KMS-11 (cell line): ENCODE data around the gene VAV2.

Experiments
- H2AFZ ChIP-seq: fragments of 200-600 bp; sonication (generic); 2 replicates; pipeline ENCODE4 v1.6.1; 2016; ENCODE audit warnings: antibody characterized with exemption, mixed run types, low read depth
- H3K27ac ChIP-seq: fragments of 200-600 bp; sonication (generic); 2 replicates; pipeline ENCODE4 v1.6.1; 2016; ENCODE audit warnings: mild to moderate bottlenecking, mixed run types
- H3K27me3 ChIP-seq: fragments of 200-600 bp; sonication (generic); 2 replicates; pipeline ENCODE4 v1.6.1; 2017; ENCODE audit warnings: mild to moderate bottlenecking, low read depth, mixed run types, moderate library complexity; ENCODE audit not compliant: insufficient read depth
- H3K36me3 ChIP-seq: fragments of 200-600 bp; sonication (generic); 2 replicates; pipeline ENCODE4 v1.6.1; 2017; ENCODE audit warnings: mild to moderate bottlenecking, mixed run types; ENCODE audit not compliant: insufficient read depth
- H3K4me1 ChIP-seq: fragments of 200-600 bp; sonication (generic); 2 replicates; pipeline ENCODE4 v1.6.1; 2016; ENCODE audit warnings: mild to moderate bottlenecking, low read depth, mixed run types; ENCODE audit not compliant: poor library complexity, severe bottlenecking
- H3K4me2 ChIP-seq: fragments of 200-600 bp; sonication (generic); 2 replicates; pipeline ENCODE4 v1.7.0; 2016; ENCODE audit warnings: mild to moderate bottlenecking, mixed run types
- H3K4me3 ChIP-seq: fragments of 200-600 bp; sonication (generic); IDR thresholded peaks from 2 replicates; pipeline ENCODE4 v1.6.1; 2017; ENCODE audit warnings: low read depth, low read length, mixed read lengths; ENCODE audit not compliant: insufficient read depth
- H3K79me2 ChIP-seq: fragments of 200-600 bp; sonication (generic); 2 replicates; pipeline ENCODE4 v1.6.1; 2016; ENCODE audit warnings: low read depth, mixed run types; ENCODE audit not compliant: insufficient read depth
- H3K9ac ChIP-seq: fragments of 200-600 bp; sonication (generic); 2 replicates; pipeline ENCODE4 v1.6.1; 2016; ENCODE audit warnings: mild to moderate bottlenecking, mixed run types
- H4K20me1 ChIP-seq: fragments of 200-600 bp; sonication (generic); 2 replicates; pipeline ENCODE4 v1.6.1; 2016; ENCODE audit warnings: mild to moderate bottlenecking, mixed run types; ENCODE audit not compliant: insufficient read depth
- CTCF ChIP-seq: fragments of 200-600 bp; sonication (generic); conservative IDR thresholded peaks from 2 replicates; pipeline ENCODE4 v1.6.1; 2017; ENCODE audit warnings: low read depth, mild to moderate bottlenecking, antibody characterized with exemption, low read length, moderate library complexity, mixed read lengths

Gene VAV2

GRCh38 chr9:133906932-133907910 lies 84.9 kb downstream of the VAV2 start:
- Histone ChIP-seq H3K9ac (no peak overlapping the region), H3K4me1 (no peaks in the 10 kb centered on the region), H3K36me3 (no peaks in the 10 kb centered on the region), H4K20me1 (no peaks in the 10 kb centered on the region), H3K4me2 (no peak overlapping the region), H3K27me3 (no peaks in the 10 kb centered on the region), H3K27ac (no peak overlapping the region), H3K4me3 (no peak overlapping the region), H3K79me2 (no peaks in the 10 kb centered on the region), H2AFZ (no peak overlapping the region)
- no peak for TF ChIP-seq CTCF

GRCh38 chr9:133906218-133906617 lies 85.9 kb downstream of the VAV2 start:
- Histone ChIP-seq H3K36me3 (no peaks in the 10 kb centered on the region), H3K27me3 (no peaks in the 10 kb centered on the region), H3K27ac (no peak overlapping the region), H3K4me3 (no peak overlapping the region), H3K79me2 (no peaks in the 10 kb centered on the region), H4K20me1 (no peaks in the 10 kb centered on the region), H3K4me1 (no peaks in the 10 kb centered on the region), H3K9ac (no peak overlapping the region), H3K4me2 (no peak overlapping the region), H2AFZ (no peak overlapping the region)
- TF ChIP-seq CTCF, result no peak

GRCh38 chr9:133905493-133905892 lies 86.6 kb downstream of the VAV2 start:
- Histone ChIP-seq H3K9ac (no peak overlapping the region), H2AFZ (no peak overlapping the region), H3K4me3 (no peak overlapping the region), H3K4me2 (no peak overlapping the region), H3K36me3 (no peaks in the 10 kb centered on the region), H3K27me3 (no peaks in the 10 kb centered on the region), H3K27ac (no peak overlapping the region), H4K20me1 (no peaks in the 10 kb centered on the region), H3K4me1 (no peaks in the 10 kb centered on the region), H3K79me2 (no peaks in the 10 kb centered on the region)
- no peak for TF ChIP-seq CTCF

GRCh38 chr9:133904346-133905090 lies 87.6 kb downstream of the VAV2 start:
- no peak for TF ChIP-seq CTCF
- Histone ChIP-seq H3K4me3 (no peak overlapping the region), H3K4me1 (no peaks in the 10 kb centered on the region), H3K9ac (no peak overlapping the region), H3K36me3 (no peaks in the 10 kb centered on the region), H3K27ac (no peak overlapping the region), H3K4me2 (no peak overlapping the region), H2AFZ (no peak overlapping the region), H3K79me2 (no peaks in the 10 kb centered on the region), H3K27me3 (no peaks in the 10 kb centered on the region), H4K20me1 (no peaks in the 10 kb centered on the region)
